Activated CD4-positive, alpha-beta T cell treated with anti-CD3 and anti-CD28 coated beads, Interleukin-2, amount 10 ng/mL, durations not matched to agents 7 days and 5 days (primary cell): ENCODE data around the gene SV2A. TPM values are rescaled to one million over a fixed set of nuclear protein-coding genes. Genes with fewer than 3 reads are reported as not detected.
"Not testable (repeated sequence)": the region's sequence is repeated elsewhere in the genome, so short reads cannot be mapped to it uniquely, and the experiment has no call there.

Source experiments
- CTCF ChIA-PET: fragments of 350-600 bp; sonication (Branson Sonifier 250); formaldehyde crosslinking; loops from one replicate; lab custom pipeline; 2021; ENCODE audit warnings: antibody characterized with exemption; lab: Charles Lee
- POLR2A ChIA-PET: fragments of 350-600 bp; sonication (Branson Sonifier 250); formaldehyde crosslinking; loops from one replicate; lab custom pipeline; 2021; ENCODE audit warnings: antibody characterized with exemption; lab: Charles Lee
- DNase-seq: peaks from one replicate; pipeline ENCODE4 v3.0.0-alpha.2; 2020
- H3K27ac Mint-ChIP-seq: one replicate; pipeline ENCODE4 v1.8.0; 2021; ENCODE audit warnings: mild to moderate bottlenecking, moderate library complexity, mixed read lengths
- H3K27me3 Mint-ChIP-seq: one replicate; pipeline ENCODE4 v1.8.0; 2021; ENCODE audit warnings: mixed read lengths
- H3K36me3 Mint-ChIP-seq: one replicate; pipeline ENCODE4 v1.8.0; 2021; ENCODE audit warnings: low read depth, mixed read lengths
- H3K4me1 Mint-ChIP-seq: one replicate; pipeline ENCODE4 v1.8.0; 2021; ENCODE audit warnings: mixed read lengths
- H3K4me3 Mint-ChIP-seq: one replicate; pipeline ENCODE4 v1.8.0; 2021; ENCODE audit warnings: mild to moderate bottlenecking, moderate library complexity, mixed read lengths
- H3K9me3 Mint-ChIP-seq: one replicate; pipeline ENCODE4 v1.8.0; 2021; ENCODE audit warnings: mixed read lengths
- total RNA-seq, 2 experiments: library from RNA; stranded (reverse); gene quantifications; one replicate each; pipeline ENCODE4 v1.2.3, GENCODE V29; 2021

The SV2A gene
- total RNA-seq, 2 experiments from 2014 or later, result 7.5 to 7.7 TPM

- peak within 1 kb of the TSS; percentile 87 for H3K4me3 Mint-ChIP-seq
- no peaks in the 10 kb centered on the region for H3K9me3 Mint-ChIP-seq
- peak; percentile 88 for DNase-seq
- peaks cover 15% of the 10 kb centered on the region for H3K36me3 Mint-ChIP-seq
- peaks cover 30% of the 10 kb centered on the region for H3K4me1 Mint-ChIP-seq
- CTCF ChIA-PET, result interaction anchor here (0.6 to 1.1 kb wide), 2 partner anchors 16 to 514 kb away, joined by 3 read pairs; no protein-coding TSS in a partner anchor
- H3K27me3 Mint-ChIP-seq, result no peaks in the 10 kb centered on the region
- H3K27ac Mint-ChIP-seq, result peak within 1 kb of the TSS; percentile 96
- POLR2A ChIA-PET, result interaction anchor here (0.6 to 2.0 kb wide), 3 partner anchors 12 to 28 kb away, joined by 3 to 8 read pairs (median 3); a partner anchor contains a TSS
Measured at GRCh38 chr1:149899460-149900284, 18.0 kb downstream of the SV2A start, which contains the start of gene BOLA1. TSS of gene BOLA1 (plus strand) at chr1:149899568. CDS start at chr1:149900060, 492 bp downstream.

GRCh38 chr1:149896575-149896974 lies 21.1 kb downstream of the SV2A start:
- Mint-ChIP-seq H3K27me3 (no peaks in the 10 kb centered on the region), H3K9me3 (no peaks in the 10 kb centered on the region), H3K4me1 (peaks cover 26% of the 10 kb centered on the region), H3K4me3 (no peak overlapping the region), H3K27ac (no peak overlapping the region), H3K36me3 (peaks cover 9% of the 10 kb centered on the region)
- no peak for DNase-seq
- CTCF ChIA-PET, result interaction anchor here (1.0 kb wide), 1 partner anchor 9 kb away, joined by 4 read pairs; a partner anchor contains a TSS
- POLR2A ChIA-PET, result no interaction called here

- peaks cover 7% of the 10 kb centered on the region for H3K4me1 Mint-ChIP-seq
- POLR2A ChIA-PET, result interaction anchor here (2.9 to 4.2 kb wide), 2 partner anchors 40 to 298 kb away, joined by 14 to 31 read pairs; partner anchors contain the start of gene SF3B4
- no peak overlapping the region for H3K4me3 Mint-ChIP-seq
- no peak overlapping the region for H3K27ac Mint-ChIP-seq
- no peaks in the 10 kb centered on the region for H3K9me3 Mint-ChIP-seq
- DNase-seq, result no peak
- CTCF ChIA-PET, result interaction anchor here (0.7 to 1.6 kb wide), 6 partner anchors 39 to 345 kb away, joined by 3 to 4 read pairs (median 3); no protein-coding TSS in a partner anchor
- no peaks in the 10 kb centered on the region for H3K27me3 Mint-ChIP-seq
- H3K36me3 Mint-ChIP-seq, result no peaks in the 10 kb centered on the region
Measured at GRCh38 chr1:149888999-149889289, 28.7 kb downstream of the SV2A start.

GRCh38 chr1:149888247-149888998 lies 29.2 kb downstream of the SV2A start:
- no peaks in the 10 kb centered on the region for H3K27me3 Mint-ChIP-seq
- no peak overlapping the region for H3K27ac Mint-ChIP-seq
- POLR2A ChIA-PET, result interaction anchor here (0.5 to 4.2 kb wide), 13 partner anchors 11 to 299 kb away, joined by 3 to 31 read pairs (median 5); partner anchors contain the start of genes BOLA1 and SF3B4
- H3K4me1 Mint-ChIP-seq, result peaks cover 7% of the 10 kb centered on the region
- CTCF ChIA-PET, result interaction anchor here (0.6 to 1.8 kb wide), 20 partner anchors 8 to 741 kb away, joined by 3 to 12 read pairs (median 4); partner anchors contain the start of genes PLEKHO1, RPRD2 and VPS45
- no peaks in the 10 kb centered on the region for H3K36me3 Mint-ChIP-seq
- peak; percentile 85 for DNase-seq
- no peaks in the 10 kb centered on the region for H3K9me3 Mint-ChIP-seq
- H3K4me3 Mint-ChIP-seq, result no peak overlapping the region

GRCh38 chr1:149887456-149888246 lies 30.0 kb downstream of the SV2A start:
- H3K36me3 Mint-ChIP-seq, result no peaks in the 10 kb centered on the region
- H3K27ac Mint-ChIP-seq, result no peak overlapping the region
- no peak overlapping the region for H3K4me3 Mint-ChIP-seq
- peaks cover 7% of the 10 kb centered on the region for H3K4me1 Mint-ChIP-seq
- ChIA-PET POLR2A (interaction anchor here (0.5 to 4.2 kb wide), 15 partner anchors 12 to 300 kb away, joined by 3 to 31 read pairs (median 5); partner anchors contain the start of genes BOLA1 and SF3B4), CTCF (interaction anchor here (0.6 to 1.8 kb wide), 17 partner anchors 9 to 742 kb away, joined by 3 to 12 read pairs (median 4); partner anchors contain the start of genes PLEKHO1, RPRD2 and VPS45)
- no peaks in the 10 kb centered on the region for H3K9me3 Mint-ChIP-seq
- DNase-seq, result peak; percentile 91
- H3K27me3 Mint-ChIP-seq, result no peaks in the 10 kb centered on the region

GRCh38 chr1:149887196-149887455 lies 30.5 kb downstream of the SV2A start:
- not testable (repeated sequence) for DNase-seq, H3K9me3 Mint-ChIP-seq, H3K27me3 Mint-ChIP-seq, H3K27ac Mint-ChIP-seq, H3K4me3 Mint-ChIP-seq, H3K36me3 Mint-ChIP-seq
- peaks cover 12% of the 10 kb centered on the region for H3K4me1 Mint-ChIP-seq
- ChIA-PET POLR2A (interaction anchor here (0.5 to 4.2 kb wide), 13 partner anchors 12 to 681 kb away, joined by 3 to 31 read pairs (median 5); partner anchors contain the start of genes BOLA1 and SF3B4), CTCF (interaction anchor here (1.5 to 1.8 kb wide), 4 partner anchors 9 to 44 kb away, joined by 6 to 12 read pairs (median 6); no protein-coding TSS in a partner anchor)

GRCh38 chr1:149886396-149887195 lies 31.0 kb downstream of the SV2A start:
- CTCF ChIA-PET, result interaction anchor here (1.2 to 1.6 kb wide), 3 partner anchors 9 to 37 kb away, joined by 4 to 6 read pairs (median 6); no protein-coding TSS in a partner anchor
- POLR2A ChIA-PET, result interaction anchor here (0.5 to 4.2 kb wide), 17 partner anchors 13 to 681 kb away, joined by 3 to 31 read pairs (median 4); partner anchors contain the start of genes BOLA1 and SF3B4
- Mint-ChIP-seq H3K9me3 (no peaks in the 10 kb centered on the region), H3K27me3 (no peaks in the 10 kb centered on the region), H3K27ac (no peak overlapping the region), H3K36me3 (no peaks in the 10 kb centered on the region), H3K4me1 (peaks cover 17% of the 10 kb centered on the region), H3K4me3 (no peak overlapping the region)
- peak; percentile 94 for DNase-seq

- not testable (repeated sequence) for H3K27me3 Mint-ChIP-seq, DNase-seq, H3K4me3 Mint-ChIP-seq, H3K36me3 Mint-ChIP-seq, H3K9me3 Mint-ChIP-seq, H3K27ac Mint-ChIP-seq
- H3K4me1 Mint-ChIP-seq, result peaks cover 18% of the 10 kb centered on the region
- ChIA-PET POLR2A (interaction anchor here (0.6 to 4.2 kb wide), 10 partner anchors 13 to 676 kb away, joined by 3 to 31 read pairs (median 4); partner anchors contain the start of genes BOLA1 and SF3B4), CTCF (interaction anchor here (1.2 to 1.5 kb wide), 2 partner anchors 8 to 37 kb away, joined by 4 to 6 read pairs; no protein-coding TSS in a partner anchor)
Measured at GRCh38 chr1:149886121-149886395, 31.6 kb downstream of the SV2A start.

- H3K27me3 Mint-ChIP-seq, result no peaks in the 10 kb centered on the region
- ChIA-PET CTCF (interaction anchor here (0.6 to 1.2 kb wide), 3 partner anchors 8 to 356 kb away, joined by 3 to 4 read pairs (median 4); no protein-coding TSS in a partner anchor), POLR2A (interaction anchor here (0.6 to 4.2 kb wide), 9 partner anchors 14 to 676 kb away, joined by 3 to 31 read pairs (median 4); partner anchors contain the start of genes BOLA1 and SF3B4)
- no peaks in the 10 kb centered on the region for H3K9me3 Mint-ChIP-seq
- peaks cover 18% of the 10 kb centered on the region for H3K4me1 Mint-ChIP-seq
- no peak overlapping the region for H3K4me3 Mint-ChIP-seq
- no peak overlapping the region for H3K27ac Mint-ChIP-seq
- DNase-seq, result peak; percentile 81
- no peaks in the 10 kb centered on the region for H3K36me3 Mint-ChIP-seq
Measured at GRCh38 chr1:149885339-149886120, 32.1 kb downstream of the SV2A start.
